ENCODE results near the gene KLHL17.

GRCh38 chr1:932776-933602, 27.4 kb upstream of the KLHL17 start:
- TF ChIP-seq EP300 (IDR thresholded peaks at IDR 0.05; ENCODE audit: borderline replicate concordance) (0 out of 2 replicates have a peak, but pooled peaks have one; percentile 19), CREB1 (IDR thresholded peaks at IDR 0.05; ENCODE audit: low read depth) (no peak), REST (IDR thresholded peaks at IDR 0.05; ENCODE audit: low read depth) (no peak), RAD21 (IDR thresholded peaks at IDR 0.05; ENCODE audit: low read depth) (no peak)

All from Ishikawa (cell line).